HepG2 (cell line): Measurements from ENCODE around the gene BEAN1. TPM values are rescaled to one million over a fixed set of nuclear protein-coding genes. Genes with fewer than 3 reads are reported as not detected.

Source experiments
- ARNT2 ChIP-seq: sonication (generic); formaldehyde crosslinking; IDR thresholded peaks from 2 replicates; pipeline ENCODE4 v1.8.0; 2022; ENCODE audit warnings: mild to moderate bottlenecking, low read depth, missing genetic modification reagents, moderate library complexity
- EED ChIP-seq: sonication (generic); formaldehyde crosslinking; IDR thresholded peaks from 2 replicates; pipeline ENCODE4 v1.5.0; 2020; ENCODE audit warnings: mild to moderate bottlenecking, missing genetic modification reagents
- ETV6 ChIP-seq: sonication (generic); formaldehyde crosslinking; conservative IDR thresholded peaks from 2 replicates; pipeline ENCODE4 v1.4.0; 2020; ENCODE audit warnings: missing genetic modification reagents
- KDM5A ChIP-seq: fragments of 200-600 bp; sonication (generic); IDR thresholded peaks from 2 replicates; pipeline ENCODE4 v1.7.0; 2018; ENCODE audit warnings: antibody characterized with exemption, mild to moderate bottlenecking, low read length, borderline replicate concordance
- MEIS1 ChIP-seq: sonication (generic); formaldehyde crosslinking; IDR thresholded peaks from 2 replicates; pipeline ENCODE4 v1.9.0; 2021; ENCODE audit warnings: mild to moderate bottlenecking, missing genetic modification reagents, moderate library complexity, borderline replicate concordance
- NRL ChIP-seq: sonication (generic); formaldehyde crosslinking; IDR thresholded peaks from 2 replicates; pipeline ENCODE4 v1.5.0; 2020; ENCODE audit warnings: missing genetic modification reagents, mild to moderate bottlenecking, moderate library complexity, borderline replicate concordance
- PAX8 ChIP-seq: sonication (generic); formaldehyde crosslinking; IDR thresholded peaks from 2 replicates; pipeline ENCODE4 v1.8.0; 2022; ENCODE audit warnings: mild to moderate bottlenecking, missing genetic modification reagents, borderline replicate concordance
- PCBP1 ChIP-seq: fragments of 200-400 bp; formaldehyde crosslinking; IDR thresholded peaks from 2 replicates; pipeline ENCODE4 v1.6.1; 2017; ENCODE audit warnings: mild to moderate bottlenecking, low read depth, low read length, borderline replicate concordance
- PHF5A ChIP-seq: IDR thresholded peaks from one replicate; pipeline ENCODE4 v1.6.1; 2018; ENCODE audit warnings: low read depth, missing genetic modification reagents; ENCODE audit not compliant: unreplicated experiment
- PRDM15 ChIP-seq: sonication (generic); formaldehyde crosslinking; IDR thresholded peaks from 2 replicates; pipeline ENCODE4 v1.4.0; 2020; ENCODE audit warnings: missing genetic modification reagents
- RAD21 ChIP-seq: fragments of 450-650 bp; formaldehyde crosslinking; IDR thresholded peaks from 2 replicates; pipeline ENCODE4 v1.5.0; 2020; ENCODE audit warnings: mild to moderate bottlenecking
- TGIF2 ChIP-seq: IDR thresholded peaks from 2 replicates; pipeline ENCODE4 v1.6.1; 2016; ENCODE audit warnings: control low read depth, missing compliant biosample characterization
- THAP7 ChIP-seq: sonication (generic); formaldehyde crosslinking; IDR thresholded peaks from 2 replicates; pipeline ENCODE4 v1.8.1; 2023; ENCODE audit warnings: mild to moderate bottlenecking, missing genetic modification reagents
- ZNF274 ChIP-seq: sonication (generic); formaldehyde crosslinking; IDR thresholded peaks from 2 replicates; pipeline ENCODE4 v1.5.1; 2020; ENCODE audit warnings: mild to moderate bottlenecking, missing genetic modification reagents
- ZNF317 ChIP-seq: sonication (generic); formaldehyde crosslinking; IDR thresholded peaks from 2 replicates; pipeline ENCODE4 v1.5.0; 2020; ENCODE audit warnings: mild to moderate bottlenecking, missing genetic modification reagents
- ZSCAN25 ChIP-seq: sonication (generic); formaldehyde crosslinking; IDR thresholded peaks from 2 replicates; pipeline ENCODE4 v1.8.0; 2022; ENCODE audit warnings: mild to moderate bottlenecking, missing genetic modification reagents
- polyA plus RNA-seq, 8 experiments: library from polyadenylated mRNA; depleted of rRNA in 3 of 8; stranded (reverse) in 7 of 8; unstranded in 1 of 8; fragments of >200 nt; fragmentation: Illumina TruSeq in 4 of 8; extraction: Trizol in 4 of 8; gene quantifications; 2 replicates each; pipeline versions ENCODE4 v1.2.1 to v1.2.3, GENCODE V29; 2011 to 2016; ENCODE audit warnings: low read depth in 4 of 8, missing spikeins in 1 of 8, mixed read lengths in 1 of 8; ENCODE audit not compliant: insufficient read depth in 1 of 8
- total RNA-seq, 5 experiments: library from RNA; depleted of rRNA; stranded (reverse); fragments of >200 nt; fragmentation: Illumina TruSeq; extraction: Trizol; gene quantifications; 2 replicates each; pipeline ENCODE4 v1.2.3, GENCODE V29; 2016; ENCODE audit warnings: low read depth in 1 of 5
- TF ChIP-seq, protein P1 (sequence below): sonication (generic); formaldehyde crosslinking; IDR thresholded peaks from 2 replicates; pipeline ENCODE4 v1.8.1; 2023; ENCODE audit warnings: missing genetic modification reagents, inconsistent platforms, borderline replicate concordance
- TF ChIP-seq, protein P2 (sequence below): sonication (generic); formaldehyde crosslinking; IDR thresholded peaks from 2 replicates; pipeline ENCODE4 v1.4.0; 2020; ENCODE audit warnings: missing genetic modification reagents
- TF ChIP-seq, protein P3 (sequence below): sonication (generic); formaldehyde crosslinking; conservative IDR thresholded peaks from 2 replicates; pipeline ENCODE4 v1.4.0; 2020; ENCODE audit warnings: missing genetic modification reagents

Gene BEAN1
- total and polyA plus RNA-seq, 2 of the 13 experiments (the other 11 are each of a cell fraction or from before 2014, with no cell fraction given): 0.53 to 1.4 TPM

DNA sequence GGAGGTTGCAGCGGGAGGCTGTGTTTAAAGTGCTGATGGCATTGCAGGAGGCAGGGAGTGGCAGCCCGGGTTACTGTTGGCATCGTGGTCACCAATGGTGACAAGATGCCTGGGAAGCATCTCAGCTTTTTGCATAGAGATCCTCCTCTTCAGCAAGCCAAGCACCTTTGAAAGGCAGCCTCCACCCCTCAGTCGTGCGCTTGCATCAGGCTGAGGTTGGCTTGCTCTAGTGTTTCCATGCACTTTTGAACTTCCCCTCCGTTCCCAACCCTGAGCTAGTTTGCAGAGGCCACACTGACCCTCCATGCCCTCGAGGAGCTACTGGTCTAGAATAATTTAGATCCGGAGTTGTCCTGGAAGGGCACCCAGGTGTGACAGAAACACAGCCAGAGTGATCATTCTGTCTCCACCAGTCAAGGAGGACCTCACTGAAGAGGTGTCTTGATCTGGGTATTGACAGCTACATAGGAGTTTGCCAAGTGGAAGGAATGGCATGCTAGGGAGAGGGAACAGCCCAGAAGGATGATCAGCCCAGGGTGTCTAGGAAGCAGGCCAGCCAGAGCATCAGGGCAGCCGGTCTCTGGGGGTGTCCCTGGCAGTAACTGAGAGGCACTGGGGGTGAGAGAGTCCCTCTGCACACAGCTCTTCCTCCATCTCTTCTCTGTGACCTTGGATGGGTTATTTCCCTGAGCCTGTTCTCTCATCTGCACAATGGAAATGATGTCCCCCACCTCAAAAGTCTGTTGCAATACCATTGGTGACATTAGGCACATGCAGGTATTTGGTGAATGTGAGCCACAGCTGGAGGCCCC is 7.7 kb downstream of the BEAN1 start (continued):
- peak; percentile 32; the same call in 1 of the 2 replicates for TF ChIP-seq PRDM15 (CRISPR knock-in tag)
- peak; percentile 52; the same call in 1 of the 2 replicates for TF ChIP-seq TGIF2
- TF ChIP-seq, protein P1, sequence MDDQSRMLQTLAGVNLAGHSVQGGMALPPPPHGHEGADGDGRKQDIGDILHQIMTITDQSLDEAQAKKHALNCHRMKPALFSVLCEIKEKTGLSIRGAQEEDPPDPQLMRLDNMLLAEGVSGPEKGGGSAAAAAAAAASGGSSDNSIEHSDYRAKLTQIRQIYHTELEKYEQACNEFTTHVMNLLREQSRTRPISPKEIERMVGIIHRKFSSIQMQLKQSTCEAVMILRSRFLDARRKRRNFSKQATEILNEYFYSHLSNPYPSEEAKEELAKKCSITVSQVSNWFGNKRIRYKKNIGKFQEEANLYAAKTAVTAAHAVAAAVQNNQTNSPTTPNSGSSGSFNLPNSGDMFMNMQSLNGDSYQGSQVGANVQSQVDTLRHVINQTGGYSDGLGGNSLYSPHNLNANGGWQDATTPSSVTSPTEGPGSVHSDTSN: no peak
- no peak for TF ChIP-seq ETV6
- TF ChIP-seq KDM5A: no peak
- TF ChIP-seq THAP7 (CRISPR knock-in tag): no peak
- TF ChIP-seq MEIS1: peak; percentile 17; the same call in 1 of the 2 replicates
- TF ChIP-seq, protein P2, sequence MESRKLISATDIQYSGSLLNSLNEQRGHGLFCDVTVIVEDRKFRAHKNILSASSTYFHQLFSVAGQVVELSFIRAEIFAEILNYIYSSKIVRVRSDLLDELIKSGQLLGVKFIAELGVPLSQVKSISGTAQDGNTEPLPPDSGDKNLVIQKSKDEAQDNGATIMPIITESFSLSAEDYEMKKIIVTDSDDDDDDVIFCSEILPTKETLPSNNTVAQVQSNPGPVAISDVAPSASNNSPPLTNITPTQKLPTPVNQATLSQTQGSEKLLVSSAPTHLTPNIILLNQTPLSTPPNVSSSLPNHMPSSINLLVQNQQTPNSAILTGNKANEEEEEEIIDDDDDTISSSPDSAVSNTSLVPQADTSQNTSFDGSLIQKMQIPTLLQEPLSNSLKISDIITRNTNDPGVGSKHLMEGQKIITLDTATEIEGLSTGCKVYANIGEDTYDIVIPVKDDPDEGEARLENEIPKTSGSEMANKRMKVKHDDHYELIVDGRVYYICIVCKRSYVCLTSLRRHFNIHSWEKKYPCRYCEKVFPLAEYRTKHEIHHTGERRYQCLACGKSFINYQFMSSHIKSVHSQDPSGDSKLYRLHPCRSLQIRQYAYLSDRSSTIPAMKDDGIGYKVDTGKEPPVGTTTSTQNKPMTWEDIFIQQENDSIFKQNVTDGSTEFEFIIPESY (CRISPR knock-in tag): no peak
- no peak for TF ChIP-seq PAX8 (CRISPR knock-in tag)
- TF ChIP-seq, protein P3, sequence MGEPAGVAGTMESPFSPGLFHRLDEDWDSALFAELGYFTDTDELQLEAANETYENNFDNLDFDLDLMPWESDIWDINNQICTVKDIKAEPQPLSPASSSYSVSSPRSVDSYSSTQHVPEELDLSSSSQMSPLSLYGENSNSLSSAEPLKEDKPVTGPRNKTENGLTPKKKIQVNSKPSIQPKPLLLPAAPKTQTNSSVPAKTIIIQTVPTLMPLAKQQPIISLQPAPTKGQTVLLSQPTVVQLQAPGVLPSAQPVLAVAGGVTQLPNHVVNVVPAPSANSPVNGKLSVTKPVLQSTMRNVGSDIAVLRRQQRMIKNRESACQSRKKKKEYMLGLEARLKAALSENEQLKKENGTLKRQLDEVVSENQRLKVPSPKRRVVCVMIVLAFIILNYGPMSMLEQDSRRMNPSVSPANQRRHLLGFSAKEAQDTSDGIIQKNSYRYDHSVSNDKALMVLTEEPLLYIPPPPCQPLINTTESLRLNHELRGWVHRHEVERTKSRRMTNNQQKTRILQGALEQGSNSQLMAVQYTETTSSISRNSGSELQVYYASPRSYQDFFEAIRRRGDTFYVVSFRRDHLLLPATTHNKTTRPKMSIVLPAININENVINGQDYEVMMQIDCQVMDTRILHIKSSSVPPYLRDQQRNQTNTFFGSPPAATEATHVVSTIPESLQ (CRISPR knock-in tag): no peak
- no peak for TF ChIP-seq ZNF274 (CRISPR knock-in tag)
- no peak for TF ChIP-seq RAD21
- no peak for TF ChIP-seq ZNF317 (CRISPR knock-in tag)
- peak; percentile 27 for TF ChIP-seq PHF5A (CRISPR knock-in tag)
- peak; percentile 36; the same call in 1 of the 2 replicates for TF ChIP-seq NRL
- peak; percentile 46; the same call in 1 of the 2 replicates for TF ChIP-seq ZSCAN25
- 0 out of 2 replicates have a peak, but pooled peaks have one; percentile 33 for TF ChIP-seq ARNT2 (CRISPR knock-in tag)
- 0 out of 2 replicates have a peak, but pooled peaks have one; percentile 36 for TF ChIP-seq EED
- TF ChIP-seq PCBP1: no peak
